GM06990 (cell line): ENCODE data around the gene PTPRN2.

Source experiments
- DNase-seq: peaks from one replicate; pipeline ENCODE4 v3.0.0-alpha.2; 2011; ENCODE audit not compliant: insufficient read length; ENCODE audit errors: extremely low read depth
- H3K27me3 ChIP-seq: replicated peaks from 2 replicates; pipeline ENCODE4 v1.6.0; 2011; ENCODE audit warnings: low read length; ENCODE audit not compliant: control insufficient read depth, insufficient read depth
- H3K36me3 ChIP-seq: 2 replicates; pipeline ENCODE4 v1.5.1; 2011; ENCODE audit warnings: low read length; ENCODE audit not compliant: control insufficient read depth, insufficient read depth
- H3K4me3 ChIP-seq: replicated peaks from 2 replicates; pipeline ENCODE4 v1.5.1; 2011; ENCODE audit warnings: low read depth, mild to moderate bottlenecking, control low read depth, low read length
- TF ChIP-seq, protein P1 (sequence below): IDR thresholded peaks from 2 replicates; pipeline ENCODE4 v1.5.1; 2011; ENCODE audit warnings: low read length, control low read depth, mild to moderate bottlenecking, inconsistent platforms; ENCODE audit not compliant: insufficient read depth, poor library complexity, severe bottlenecking

Gene PTPRN2

GRCh38 chr7:157630301-157630853 lies 957.2 kb downstream of the PTPRN2 start:
- no peak for DNase-seq
- H3K36me3 ChIP-seq = no peaks in the 10 kb centered on the region
- H3K27me3 ChIP-seq = no peaks in the 10 kb centered on the region
- TF ChIP-seq, protein P1, sequence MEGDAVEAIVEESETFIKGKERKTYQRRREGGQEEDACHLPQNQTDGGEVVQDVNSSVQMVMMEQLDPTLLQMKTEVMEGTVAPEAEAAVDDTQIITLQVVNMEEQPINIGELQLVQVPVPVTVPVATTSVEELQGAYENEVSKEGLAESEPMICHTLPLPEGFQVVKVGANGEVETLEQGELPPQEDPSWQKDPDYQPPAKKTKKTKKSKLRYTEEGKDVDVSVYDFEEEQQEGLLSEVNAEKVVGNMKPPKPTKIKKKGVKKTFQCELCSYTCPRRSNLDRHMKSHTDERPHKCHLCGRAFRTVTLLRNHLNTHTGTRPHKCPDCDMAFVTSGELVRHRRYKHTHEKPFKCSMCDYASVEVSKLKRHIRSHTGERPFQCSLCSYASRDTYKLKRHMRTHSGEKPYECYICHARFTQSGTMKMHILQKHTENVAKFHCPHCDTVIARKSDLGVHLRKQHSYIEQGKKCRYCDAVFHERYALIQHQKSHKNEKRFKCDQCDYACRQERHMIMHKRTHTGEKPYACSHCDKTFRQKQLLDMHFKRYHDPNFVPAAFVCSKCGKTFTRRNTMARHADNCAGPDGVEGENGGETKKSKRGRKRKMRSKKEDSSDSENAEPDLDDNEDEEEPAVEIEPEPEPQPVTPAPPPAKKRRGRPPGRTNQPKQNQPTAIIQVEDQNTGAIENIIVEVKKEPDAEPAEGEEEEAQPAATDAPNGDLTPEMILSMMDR = no peak
- H3K4me3 ChIP-seq = no peak overlapping the region

DNA sequence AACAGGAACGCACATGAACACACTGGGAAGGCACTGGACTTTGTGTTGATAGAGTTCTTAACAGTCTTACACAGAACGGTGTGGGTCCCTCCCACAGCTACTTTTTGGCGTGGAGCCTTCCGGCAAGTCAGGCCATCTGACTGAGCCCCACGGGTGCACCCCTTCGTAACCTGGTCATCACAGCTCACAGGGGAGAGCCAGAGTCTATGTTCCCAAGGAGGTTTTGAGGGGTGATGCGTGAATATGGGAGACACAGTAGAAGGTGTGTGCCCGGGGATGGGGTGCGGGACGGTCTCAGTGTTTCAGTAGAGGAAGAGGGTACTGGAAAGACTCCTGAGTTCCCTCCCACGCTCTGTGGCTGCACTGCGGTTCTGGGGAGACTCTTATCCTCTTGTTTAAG lies 959.2 kb downstream of the PTPRN2 start:
- no peak overlapping the region for H3K4me3 ChIP-seq
- H3K36me3 ChIP-seq = no peaks in the 10 kb centered on the region
- no peak for DNase-seq
- H3K27me3 ChIP-seq = no peaks in the 10 kb centered on the region
- TF ChIP-seq, protein P1 = no peak

GRCh38 chr7:157627646-157628045 lies 960.0 kb downstream of the PTPRN2 start:
- no peaks in the 10 kb centered on the region for H3K27me3 ChIP-seq

GRCh38 chr7:157627033-157627432 lies 960.6 kb downstream of the PTPRN2 start:
- H3K36me3 ChIP-seq = no peaks in the 10 kb centered on the region
- TF ChIP-seq, protein P1 = no peak
- DNase-seq = no peak
- no peak overlapping the region for H3K4me3 ChIP-seq
- H3K27me3 ChIP-seq = no peaks in the 10 kb centered on the region

More at GRCh38 chr7:157627646-157628045, 960.0 kb downstream of the PTPRN2 start:
- no peak for DNase-seq
- TF ChIP-seq, protein P1 = no peak
- no peak overlapping the region for H3K4me3 ChIP-seq
- H3K36me3 ChIP-seq = no peaks in the 10 kb centered on the region

DNA sequence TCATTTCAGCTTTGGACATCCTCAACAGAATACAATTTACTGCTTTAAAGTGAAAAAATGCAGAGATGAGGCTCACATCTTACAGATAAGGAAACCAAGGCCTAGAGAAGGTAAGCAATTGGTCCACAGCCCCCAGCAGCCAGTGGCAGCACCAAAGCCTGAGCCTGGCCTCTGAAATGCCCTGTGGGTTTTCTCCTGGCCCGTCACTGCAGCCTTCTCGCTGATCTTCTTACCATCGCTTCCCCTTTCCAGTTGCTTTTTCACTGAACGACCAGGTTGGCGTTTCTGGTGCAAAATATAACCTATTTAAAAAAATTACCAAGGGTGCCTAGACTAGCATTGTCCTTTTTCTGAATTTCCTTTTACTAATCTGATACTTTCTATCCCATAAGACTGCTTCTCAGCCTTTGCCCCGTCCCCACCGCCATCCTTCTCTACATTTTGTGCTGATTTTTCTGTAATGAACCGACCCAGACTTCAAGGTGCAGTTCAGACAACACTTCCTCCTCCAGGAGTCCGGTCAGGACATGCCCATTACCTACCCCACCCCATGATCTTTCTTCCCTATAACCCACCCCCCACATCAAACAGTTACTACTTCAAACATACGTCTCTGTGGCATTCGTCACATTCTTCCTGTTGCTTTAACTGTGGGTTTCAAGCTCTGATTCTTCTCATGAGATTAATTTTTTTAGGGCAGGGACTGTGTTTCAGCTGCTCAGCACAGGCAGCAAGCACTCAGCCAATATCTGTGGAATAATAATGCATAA lies 961.5 kb downstream of the PTPRN2 start:
- TF ChIP-seq, protein P1 = no peak
- no peak for DNase-seq
- Histone ChIP-seq H3K4me3 (no peak overlapping the region), H3K27me3 (no peaks in the 10 kb centered on the region), H3K36me3 (no peaks in the 10 kb centered on the region)
